Fibroblast of pulmonary artery (primary cell): ENCODE measurements around the gene VWCE.

Experiments used
- DNase-seq: peaks from one replicate; pipeline ENCODE4 v3.0.0-alpha.2; 2010; ENCODE audit warnings: low read depth
- H3K4me3 ChIP-seq: replicated peaks from 2 replicates; pipeline ENCODE4 v1.5.1; 2011; ENCODE audit warnings: low read depth, mild to moderate bottlenecking, control low read depth, low read length, moderate library complexity
- TF ChIP-seq, protein P1 (sequence below): IDR thresholded peaks from 2 replicates; pipeline ENCODE4 v1.5.1; 2011; ENCODE audit warnings: mild to moderate bottlenecking, control low read depth, low read length, inconsistent platforms; ENCODE audit errors: missing control alignments

Gene VWCE

DNA sequence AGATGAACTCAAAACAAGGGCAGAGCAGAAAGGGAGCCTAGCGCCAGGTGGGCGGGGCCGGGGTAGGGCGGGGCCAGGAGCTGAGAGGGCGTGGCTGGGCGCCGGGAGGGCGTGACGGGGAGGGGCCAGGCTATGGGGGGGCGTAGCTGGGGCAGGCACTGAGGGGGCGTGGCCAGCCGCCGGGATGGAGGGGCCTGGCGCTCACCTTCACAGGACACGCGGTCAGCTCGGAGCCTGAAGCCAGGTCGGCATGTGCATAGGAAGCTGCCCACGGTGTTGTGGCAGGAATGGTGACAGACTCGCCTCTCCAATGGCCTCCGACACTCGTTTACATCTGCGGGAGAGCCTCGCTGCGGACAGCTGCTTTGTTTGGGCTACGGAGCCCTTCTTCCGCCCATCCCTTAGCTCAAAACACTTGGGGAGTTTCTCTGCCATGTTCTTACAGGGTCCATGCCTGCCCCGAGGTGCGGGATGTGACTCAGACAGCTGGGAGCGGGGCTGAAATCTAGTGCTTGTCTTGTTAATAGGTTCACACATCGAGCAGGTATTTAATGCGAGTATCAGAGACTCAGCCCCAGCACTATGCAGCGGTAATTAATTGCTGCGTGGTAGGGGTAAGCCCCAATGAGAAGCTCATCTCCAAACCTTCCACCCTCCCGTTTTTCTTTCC lies 13.4 kb downstream of the VWCE start:
- H3K4me3 ChIP-seq, result no peak overlapping the region
- peak; percentile 40 for DNase-seq
- TF ChIP-seq, protein P1, sequence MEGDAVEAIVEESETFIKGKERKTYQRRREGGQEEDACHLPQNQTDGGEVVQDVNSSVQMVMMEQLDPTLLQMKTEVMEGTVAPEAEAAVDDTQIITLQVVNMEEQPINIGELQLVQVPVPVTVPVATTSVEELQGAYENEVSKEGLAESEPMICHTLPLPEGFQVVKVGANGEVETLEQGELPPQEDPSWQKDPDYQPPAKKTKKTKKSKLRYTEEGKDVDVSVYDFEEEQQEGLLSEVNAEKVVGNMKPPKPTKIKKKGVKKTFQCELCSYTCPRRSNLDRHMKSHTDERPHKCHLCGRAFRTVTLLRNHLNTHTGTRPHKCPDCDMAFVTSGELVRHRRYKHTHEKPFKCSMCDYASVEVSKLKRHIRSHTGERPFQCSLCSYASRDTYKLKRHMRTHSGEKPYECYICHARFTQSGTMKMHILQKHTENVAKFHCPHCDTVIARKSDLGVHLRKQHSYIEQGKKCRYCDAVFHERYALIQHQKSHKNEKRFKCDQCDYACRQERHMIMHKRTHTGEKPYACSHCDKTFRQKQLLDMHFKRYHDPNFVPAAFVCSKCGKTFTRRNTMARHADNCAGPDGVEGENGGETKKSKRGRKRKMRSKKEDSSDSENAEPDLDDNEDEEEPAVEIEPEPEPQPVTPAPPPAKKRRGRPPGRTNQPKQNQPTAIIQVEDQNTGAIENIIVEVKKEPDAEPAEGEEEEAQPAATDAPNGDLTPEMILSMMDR, result no peak

GRCh38 chr11:61280883-61281580 lies 14.1 kb downstream of the VWCE start:
- TF ChIP-seq, protein P1, result no peak
- no peak for DNase-seq
- H3K4me3 ChIP-seq, result no peak overlapping the region

DNA sequence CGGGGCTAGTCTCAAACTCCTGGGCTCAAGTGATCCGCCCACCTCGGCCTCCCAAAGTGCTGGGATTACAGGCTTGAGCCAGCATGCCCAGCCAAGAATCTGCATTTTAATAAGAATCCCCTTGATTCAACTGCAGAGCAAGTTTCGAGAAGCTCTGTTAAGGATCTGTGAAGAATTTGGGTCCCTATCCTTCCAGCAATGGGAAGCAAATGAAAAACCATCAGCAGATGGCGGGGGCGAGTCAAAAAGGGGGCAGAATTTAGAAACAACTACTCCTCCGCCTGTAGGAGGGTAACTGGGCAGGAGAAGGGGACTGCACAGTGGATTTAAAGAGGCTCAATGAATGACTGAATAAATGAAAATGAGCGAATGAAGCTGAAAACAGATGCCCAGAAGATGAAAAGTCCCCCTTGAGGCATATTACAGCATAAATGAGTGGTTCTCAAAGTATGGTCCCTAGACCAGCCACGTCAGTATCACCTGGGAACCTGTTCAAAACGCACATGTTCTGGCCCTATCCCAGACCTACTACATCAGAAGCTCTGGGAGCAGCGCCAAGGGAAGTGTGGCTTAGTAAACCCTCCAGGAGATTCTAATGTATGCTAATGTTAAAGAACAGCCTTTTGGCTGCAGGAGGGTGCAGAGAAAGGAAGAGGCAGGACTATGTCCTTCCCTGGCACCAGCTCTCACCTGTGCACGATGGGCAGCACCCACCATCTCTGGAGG lies 15.0 kb downstream of the VWCE start:
- DNase-seq, result no peak
- TF ChIP-seq, protein P1, result no peak

GRCh38 chr11:61278001-61278470 lies 17.1 kb downstream of the VWCE start:
- TF ChIP-seq, protein P1, result no peak
- H3K4me3 ChIP-seq, result no peak overlapping the region
- DNase-seq, result no peak

More for the DNA sequence above, 15.0 kb downstream of the VWCE start:
- H3K4me3 ChIP-seq, result no peak overlapping the region

- H3K4me3 ChIP-seq, result no peak overlapping the region
- no peak for DNase-seq
Measured at GRCh38 chr11:61277186-61278000, 17.7 kb downstream of the VWCE start.

GRCh38 chr11:61275191-61275590 lies 19.9 kb downstream of the VWCE start:
- H3K4me3 ChIP-seq, result no peak overlapping the region
- TF ChIP-seq, protein P1, result no peak
- no peak for DNase-seq

More at GRCh38 chr11:61277186-61278000, 17.7 kb downstream of the VWCE start:
- TF ChIP-seq, protein P1, result no peak
